GM12864 (cell line): Measurements from ENCODE around the gene S100A7.
"Not testable (repeated sequence)": the region's sequence is repeated elsewhere in the genome, so short reads cannot be mapped to it uniquely, and the experiment has no call there.

Experiments used
- DNase-seq: peaks from one replicate; pipeline ENCODE4 v3.0.0-alpha.2; 2011; ENCODE audit warnings: low read depth
- H3K4me3 ChIP-seq: 2 replicates; pipeline ENCODE4 v1.5.1; 2011; ENCODE audit warnings: mild to moderate bottlenecking, low read depth, low read length, control low read depth
- TF ChIP-seq, protein P1 (sequence below): IDR thresholded peaks from 2 replicates; pipeline ENCODE4 v1.5.1; 2011; ENCODE audit warnings: low read depth, mild to moderate bottlenecking, moderate library complexity, low read length, control low read depth, inconsistent platforms; ENCODE audit errors: missing control alignments

Gene S100A7

DNA sequence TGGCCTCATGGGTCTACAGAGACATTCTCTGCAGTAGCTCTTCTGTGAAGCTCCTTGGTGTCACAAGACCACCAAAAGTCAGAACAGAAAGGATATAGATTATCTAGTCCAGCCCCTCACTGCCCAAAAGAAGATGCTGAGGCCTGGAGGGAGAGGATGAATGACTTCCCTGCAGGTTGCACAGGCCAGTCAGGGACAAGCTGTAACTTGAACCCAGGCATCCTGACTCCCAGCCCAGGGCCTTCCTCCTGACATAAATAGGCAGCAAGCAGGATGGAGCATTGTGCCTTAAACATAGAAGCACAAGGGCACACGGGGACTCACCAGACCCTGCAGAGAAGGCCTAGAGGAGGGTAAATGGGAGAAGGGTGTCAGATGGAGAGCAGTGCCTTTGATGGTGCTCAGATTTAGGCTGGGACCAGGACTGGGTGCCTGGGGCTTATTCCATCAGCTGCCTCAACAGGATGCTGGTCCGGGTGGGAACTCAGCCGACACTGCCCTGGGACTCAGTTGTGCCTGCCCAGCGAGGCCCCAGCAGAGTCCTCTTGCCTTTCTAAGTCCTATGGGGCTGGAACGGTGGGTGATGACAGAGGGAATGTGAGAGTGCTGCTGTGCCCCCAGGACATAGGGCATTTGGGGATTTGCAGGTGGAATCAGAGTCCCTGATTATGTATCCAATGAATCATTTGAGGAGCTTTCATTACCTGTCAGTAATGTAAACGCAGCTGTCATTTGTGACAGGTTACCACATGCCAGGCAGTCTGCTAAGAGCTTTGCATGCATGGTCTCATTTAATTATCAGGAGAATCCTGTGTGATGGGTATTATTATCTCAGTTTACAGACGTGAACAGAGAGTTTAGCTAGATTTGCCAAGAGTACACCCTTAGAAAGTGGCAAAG, 30.9 kb downstream of the S100A7 start:
- H3K4me3 ChIP-seq, result no peak overlapping the region
- TF ChIP-seq, protein P1, sequence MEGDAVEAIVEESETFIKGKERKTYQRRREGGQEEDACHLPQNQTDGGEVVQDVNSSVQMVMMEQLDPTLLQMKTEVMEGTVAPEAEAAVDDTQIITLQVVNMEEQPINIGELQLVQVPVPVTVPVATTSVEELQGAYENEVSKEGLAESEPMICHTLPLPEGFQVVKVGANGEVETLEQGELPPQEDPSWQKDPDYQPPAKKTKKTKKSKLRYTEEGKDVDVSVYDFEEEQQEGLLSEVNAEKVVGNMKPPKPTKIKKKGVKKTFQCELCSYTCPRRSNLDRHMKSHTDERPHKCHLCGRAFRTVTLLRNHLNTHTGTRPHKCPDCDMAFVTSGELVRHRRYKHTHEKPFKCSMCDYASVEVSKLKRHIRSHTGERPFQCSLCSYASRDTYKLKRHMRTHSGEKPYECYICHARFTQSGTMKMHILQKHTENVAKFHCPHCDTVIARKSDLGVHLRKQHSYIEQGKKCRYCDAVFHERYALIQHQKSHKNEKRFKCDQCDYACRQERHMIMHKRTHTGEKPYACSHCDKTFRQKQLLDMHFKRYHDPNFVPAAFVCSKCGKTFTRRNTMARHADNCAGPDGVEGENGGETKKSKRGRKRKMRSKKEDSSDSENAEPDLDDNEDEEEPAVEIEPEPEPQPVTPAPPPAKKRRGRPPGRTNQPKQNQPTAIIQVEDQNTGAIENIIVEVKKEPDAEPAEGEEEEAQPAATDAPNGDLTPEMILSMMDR, result no peak
- DNase-seq, result no peak

DNA sequence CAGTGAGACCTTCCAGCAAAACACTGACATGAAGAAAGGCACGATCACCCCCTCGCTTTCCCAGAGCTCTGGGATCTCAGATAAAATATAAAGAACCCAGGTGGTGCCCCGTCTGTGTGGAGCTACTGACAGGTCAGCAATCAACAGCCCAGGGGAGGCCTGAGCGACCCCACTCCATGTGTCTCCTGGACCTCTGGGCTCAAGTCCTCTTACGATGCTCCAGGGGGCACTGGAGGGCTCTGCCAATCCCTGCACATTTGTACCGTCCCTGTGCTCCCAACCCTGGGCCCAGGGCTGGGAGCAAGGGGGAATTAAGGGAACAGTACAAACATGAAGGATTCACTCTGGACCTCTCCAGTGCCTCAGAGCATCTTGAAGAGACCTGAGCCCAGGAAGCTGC, 31.7 kb downstream of the S100A7 start:
- no peak overlapping the region for H3K4me3 ChIP-seq
- TF ChIP-seq, protein P1, result no peak
- no peak for DNase-seq

DNA sequence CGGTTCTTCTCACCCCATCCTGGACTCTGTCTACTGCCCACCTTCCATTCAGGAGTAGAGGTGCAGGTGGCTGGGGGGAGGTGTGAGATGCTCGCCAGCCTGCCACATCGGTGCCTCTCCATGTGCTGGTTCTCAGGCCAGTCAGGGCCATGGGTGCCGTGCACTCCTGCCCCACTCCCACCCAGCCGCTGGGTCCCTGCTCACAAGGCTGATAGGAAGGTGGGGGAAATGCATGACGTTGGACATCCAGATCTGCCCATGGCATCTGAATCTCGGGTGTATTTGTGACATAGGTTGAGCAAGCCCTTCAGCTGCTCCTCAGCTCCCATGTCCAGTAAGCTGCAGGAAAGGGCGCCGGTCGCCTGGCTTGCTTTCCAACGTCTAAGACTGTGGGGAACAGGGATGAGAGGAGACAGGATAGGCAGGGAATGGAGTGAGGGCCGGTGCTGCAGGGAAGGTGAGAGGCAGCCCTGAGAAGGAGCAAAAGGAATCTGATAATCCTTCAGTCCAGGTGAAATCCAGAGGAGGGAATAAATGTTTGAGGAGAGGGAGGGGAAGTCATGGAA, 32.3 kb downstream of the S100A7 start:
- DNase-seq, result no peak
- H3K4me3 ChIP-seq, result no peak overlapping the region
- TF ChIP-seq, protein P1, result no peak

DNA sequence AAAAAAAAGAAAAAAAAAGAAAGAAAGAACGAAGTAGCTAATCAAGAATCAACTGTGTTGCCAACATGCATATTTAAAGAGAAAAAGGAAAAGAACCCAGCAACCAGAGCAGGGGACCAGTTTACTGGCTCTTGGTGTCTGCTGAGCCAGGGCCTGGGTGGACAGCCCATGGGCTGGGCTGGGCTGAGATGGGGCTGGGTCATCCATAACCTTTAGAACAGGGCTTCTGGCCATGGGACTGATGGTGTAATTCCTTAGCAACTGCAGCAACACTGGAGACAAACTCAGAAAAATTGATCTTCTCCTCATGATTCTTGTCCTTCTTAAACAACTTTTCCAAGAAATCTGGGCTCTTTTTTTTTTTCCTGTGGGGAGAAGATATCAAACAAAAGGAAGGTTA, 33.6 kb downstream of the S100A7 start:
- TF ChIP-seq, protein P1, result no peak
- DNase-seq, result no peak
- no peak overlapping the region for H3K4me3 ChIP-seq

DNA sequence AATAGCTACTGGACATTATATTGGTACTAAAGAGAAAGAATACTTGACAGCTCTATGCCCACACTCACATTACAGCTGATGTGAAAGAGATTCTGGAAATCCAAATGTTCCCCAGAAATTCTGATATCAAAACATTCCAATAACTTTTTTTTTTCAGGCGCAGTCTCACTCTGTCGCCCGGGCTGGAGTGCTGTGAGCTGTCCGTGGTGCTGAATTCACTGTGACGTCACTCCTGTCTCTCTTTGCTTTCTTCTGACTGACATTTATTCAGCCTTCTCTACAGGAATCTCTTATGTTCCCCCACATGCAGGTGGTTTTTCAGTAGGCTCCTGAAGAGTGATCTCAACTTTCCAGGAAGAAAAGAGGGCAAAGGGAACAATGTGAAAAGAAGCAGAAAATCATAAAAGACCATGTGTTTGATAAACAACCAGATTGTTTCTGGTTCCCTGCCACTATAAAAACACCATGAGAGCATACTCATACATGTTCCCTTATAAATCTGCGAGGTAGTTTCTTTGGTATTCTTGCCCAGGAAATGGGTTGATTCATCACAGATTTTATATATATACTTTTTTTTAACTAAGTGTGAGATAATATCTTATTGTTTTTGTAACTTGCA, 37.9 kb downstream of the S100A7 start:
- H3K4me3 ChIP-seq, result no peak overlapping the region
- TF ChIP-seq, protein P1, result no peak
- DNase-seq, result no peak

DNA sequence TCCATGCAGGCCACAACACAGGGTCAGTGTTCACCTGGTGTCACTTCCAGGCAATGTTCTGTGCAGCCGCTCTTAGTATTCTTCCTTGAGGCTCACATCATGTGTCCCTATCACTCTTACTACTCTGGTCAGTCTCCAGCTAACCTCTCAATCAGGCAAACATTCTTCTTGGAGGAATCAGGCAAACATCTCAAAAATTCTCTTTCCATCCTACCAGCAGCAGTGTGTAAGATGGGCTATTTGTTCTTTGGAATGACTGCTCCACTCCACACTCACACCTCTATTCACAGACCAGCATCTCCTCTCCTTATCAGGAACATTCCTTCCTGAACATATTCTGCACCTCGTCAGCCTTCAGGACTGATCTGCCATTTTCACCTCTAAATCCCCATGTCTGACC, 40.1 kb downstream of the S100A7 start:
- no peak for DNase-seq
- TF ChIP-seq, protein P1, result no peak
- H3K4me3 ChIP-seq, result no peak overlapping the region

DNA sequence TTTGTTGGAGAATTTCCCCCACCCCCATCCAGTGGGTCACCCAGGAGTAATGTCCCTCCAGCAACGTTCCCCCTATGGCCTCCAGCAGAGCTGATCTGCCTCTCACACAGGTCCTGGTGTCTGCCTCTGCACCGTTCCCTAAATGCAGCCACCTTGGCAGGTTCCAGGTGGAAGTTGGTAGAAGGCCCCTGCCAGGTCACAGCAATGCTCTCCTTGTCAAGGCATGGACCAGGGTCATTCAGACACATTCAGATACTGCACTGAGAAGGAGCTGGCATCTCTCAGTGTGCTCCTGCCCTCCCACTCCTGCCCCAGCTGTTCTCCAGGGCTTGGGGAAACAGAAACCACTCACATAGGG, 41.0 kb downstream of the S100A7 start:
- H3K4me3 ChIP-seq, DNase-seq: not testable (repeated sequence)

DNA sequence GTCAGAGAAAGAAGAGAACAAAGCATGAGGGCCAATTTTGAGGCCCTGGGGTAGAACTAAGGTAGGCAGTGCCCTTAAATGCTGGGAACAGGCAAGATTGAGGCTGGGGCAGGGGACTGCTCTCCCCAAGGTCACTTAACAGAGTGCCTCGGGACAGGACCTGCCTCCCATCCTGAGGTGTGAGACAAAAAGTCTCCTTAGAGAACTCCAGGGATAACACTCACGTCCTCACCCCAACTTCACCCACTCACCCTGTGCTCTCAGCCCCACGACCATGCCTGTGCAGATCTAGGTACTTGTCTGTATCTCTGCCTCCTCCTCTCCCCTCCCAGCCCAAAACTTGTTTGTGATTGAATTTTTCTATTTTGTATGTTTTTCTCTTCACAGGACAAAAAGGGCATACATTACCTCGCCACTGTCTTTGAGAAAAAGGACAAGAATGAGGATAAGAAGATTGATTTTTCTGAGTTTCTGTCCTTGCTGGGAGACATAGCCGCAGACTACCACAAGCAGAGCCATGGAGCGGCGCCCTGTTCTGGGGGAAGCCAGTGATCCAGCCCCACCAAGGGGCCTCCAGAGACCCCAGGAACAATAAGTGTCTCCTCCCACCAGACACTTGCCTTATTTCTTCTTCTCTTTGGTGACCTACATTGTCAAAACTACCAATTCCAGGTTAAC, 41.6 kb downstream of the S100A7 start:
- not testable (repeated sequence) for DNase-seq, H3K4me3 ChIP-seq
